Ishikawa (cell line): ENCODE data around the gene ATP9A.

Experiments used
- CEBPB ChIP-seq: IDR thresholded peaks from 2 replicates; pipeline ENCODE4 v1.6.1; 2012
- CREB1 ChIP-seq: IDR thresholded peaks from 2 replicates; pipeline ENCODE4 v1.6.1; 2012; ENCODE audit warnings: low read depth
- EGR1 ChIP-seq: IDR thresholded peaks from 2 replicates; pipeline ENCODE4 v1.6.1; 2012
- EP300 ChIP-seq: IDR thresholded peaks from 2 replicates; pipeline ENCODE4 v1.6.1; 2012; ENCODE audit warnings: borderline replicate concordance
- FOXM1 ChIP-seq: IDR thresholded peaks from 2 replicates; pipeline ENCODE4 v1.6.1; 2012; ENCODE audit warnings: low read depth, borderline replicate concordance
- MAX ChIP-seq: IDR thresholded peaks from 2 replicates; pipeline ENCODE4 v1.6.1; 2012
- NFIC ChIP-seq: IDR thresholded peaks from 2 replicates; pipeline ENCODE4 v1.6.1; 2012
- RAD21 ChIP-seq: IDR thresholded peaks from 2 replicates; pipeline ENCODE4 v1.6.1; 2012; ENCODE audit warnings: low read depth
- TAF1 ChIP-seq: IDR thresholded peaks from 2 replicates; pipeline ENCODE4 v1.6.1; 2012; ENCODE audit warnings: low read depth, mild to moderate bottlenecking
- TCF12 ChIP-seq: IDR thresholded peaks from 2 replicates; pipeline ENCODE4 v1.6.1; 2012; ENCODE audit warnings: low read depth
- TEAD4 ChIP-seq: IDR thresholded peaks from 2 replicates; pipeline ENCODE4 v1.6.1; 2012
- USF1 ChIP-seq: IDR thresholded peaks from 2 replicates; pipeline ENCODE4 v1.6.1; 2012
- YY1 ChIP-seq: IDR thresholded peaks from 2 replicates; pipeline ENCODE4 v1.6.1; 2012; ENCODE audit warnings: low read depth
- ZBTB7A ChIP-seq: IDR thresholded peaks from 2 replicates; pipeline ENCODE4 v1.6.1; 2012; ENCODE audit warnings: low read depth
- TF ChIP-seq, protein P1 (sequence below): IDR thresholded peaks from 2 replicates; pipeline ENCODE4 v1.6.1; 2012; ENCODE audit warnings: low read depth, mild to moderate bottlenecking

Gene ATP9A

DNA sequence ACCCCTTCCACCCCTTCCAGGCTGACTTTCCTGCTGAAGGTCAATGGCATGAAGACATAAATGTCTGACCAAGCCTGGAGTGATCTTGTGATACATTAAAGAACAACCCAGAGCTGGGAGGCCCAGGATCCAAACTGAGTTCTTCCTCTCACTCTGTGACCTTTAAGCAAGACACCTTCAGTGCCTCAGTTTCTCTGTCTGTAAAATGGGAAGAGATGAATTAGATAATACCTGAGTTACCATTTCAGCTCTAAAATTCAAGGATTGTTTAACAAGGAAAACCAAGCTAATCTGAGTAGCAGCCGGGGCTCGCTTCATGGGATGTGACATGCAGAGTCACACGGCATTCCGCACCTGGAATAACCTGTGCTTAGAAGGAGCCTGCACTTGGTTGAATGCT is 218.7 kb downstream of the ATP9A start:
- no peak for TF ChIP-seq TCF12
- TF ChIP-seq EP300: no peak
- no peak for TF ChIP-seq FOXM1

DNA sequence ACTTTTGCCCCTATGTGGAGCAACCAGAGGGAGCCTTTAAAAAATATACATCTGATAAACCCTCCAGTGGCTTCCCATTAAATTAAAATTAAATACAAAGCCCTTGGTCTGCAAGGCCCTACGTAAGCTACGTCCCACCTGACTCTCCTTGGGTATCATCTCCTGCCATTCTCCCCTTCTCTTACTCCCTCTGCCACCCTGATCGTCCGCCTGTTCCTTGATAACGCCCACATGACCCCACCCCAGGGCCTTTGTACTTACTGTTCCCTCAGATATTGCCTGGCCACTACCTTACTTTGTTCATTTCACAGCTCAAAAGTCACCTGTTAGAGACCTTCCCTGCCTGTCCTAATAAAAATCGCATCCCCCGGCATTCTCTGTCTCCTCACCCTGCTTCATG is 220.2 kb downstream of the ATP9A start:
- TF ChIP-seq, protein P1, sequence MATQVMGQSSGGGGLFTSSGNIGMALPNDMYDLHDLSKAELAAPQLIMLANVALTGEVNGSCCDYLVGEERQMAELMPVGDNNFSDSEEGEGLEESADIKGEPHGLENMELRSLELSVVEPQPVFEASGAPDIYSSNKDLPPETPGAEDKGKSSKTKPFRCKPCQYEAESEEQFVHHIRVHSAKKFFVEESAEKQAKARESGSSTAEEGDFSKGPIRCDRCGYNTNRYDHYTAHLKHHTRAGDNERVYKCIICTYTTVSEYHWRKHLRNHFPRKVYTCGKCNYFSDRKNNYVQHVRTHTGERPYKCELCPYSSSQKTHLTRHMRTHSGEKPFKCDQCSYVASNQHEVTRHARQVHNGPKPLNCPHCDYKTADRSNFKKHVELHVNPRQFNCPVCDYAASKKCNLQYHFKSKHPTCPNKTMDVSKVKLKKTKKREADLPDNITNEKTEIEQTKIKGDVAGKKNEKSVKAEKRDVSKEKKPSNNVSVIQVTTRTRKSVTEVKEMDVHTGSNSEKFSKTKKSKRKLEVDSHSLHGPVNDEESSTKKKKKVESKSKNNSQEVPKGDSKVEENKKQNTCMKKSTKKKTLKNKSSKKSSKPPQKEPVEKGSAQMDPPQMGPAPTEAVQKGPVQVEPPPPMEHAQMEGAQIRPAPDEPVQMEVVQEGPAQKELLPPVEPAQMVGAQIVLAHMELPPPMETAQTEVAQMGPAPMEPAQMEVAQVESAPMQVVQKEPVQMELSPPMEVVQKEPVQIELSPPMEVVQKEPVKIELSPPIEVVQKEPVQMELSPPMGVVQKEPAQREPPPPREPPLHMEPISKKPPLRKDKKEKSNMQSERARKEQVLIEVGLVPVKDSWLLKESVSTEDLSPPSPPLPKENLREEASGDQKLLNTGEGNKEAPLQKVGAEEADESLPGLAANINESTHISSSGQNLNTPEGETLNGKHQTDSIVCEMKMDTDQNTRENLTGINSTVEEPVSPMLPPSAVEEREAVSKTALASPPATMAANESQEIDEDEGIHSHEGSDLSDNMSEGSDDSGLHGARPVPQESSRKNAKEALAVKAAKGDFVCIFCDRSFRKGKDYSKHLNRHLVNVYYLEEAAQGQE: no peak
- TF ChIP-seq EGR1 (no peak), CEBPB (no peak), TAF1 (no peak), CREB1 (no peak), YY1 (no peak), TCF12 (no peak), FOXM1 (no peak), NFIC (no peak), USF1 (no peak), MAX (no peak), EP300 (no peak), TEAD4 (no peak), ZBTB7A (no peak), RAD21 (no peak)
